NCI-H128 (cell line): ENCODE results near the gene MRPL12.
"Not testable (repeated sequence)": the region's sequence is repeated elsewhere in the genome, so short reads cannot be mapped to it uniquely, and the experiment has no call there.

Source experiments
- DNase-seq: peaks from one replicate; lab custom pipeline; 2025; ENCODE audit not compliant: unreplicated experiment; lab: John Stamatoyannopoulos, UW

The MRPL12 gene

DNA sequence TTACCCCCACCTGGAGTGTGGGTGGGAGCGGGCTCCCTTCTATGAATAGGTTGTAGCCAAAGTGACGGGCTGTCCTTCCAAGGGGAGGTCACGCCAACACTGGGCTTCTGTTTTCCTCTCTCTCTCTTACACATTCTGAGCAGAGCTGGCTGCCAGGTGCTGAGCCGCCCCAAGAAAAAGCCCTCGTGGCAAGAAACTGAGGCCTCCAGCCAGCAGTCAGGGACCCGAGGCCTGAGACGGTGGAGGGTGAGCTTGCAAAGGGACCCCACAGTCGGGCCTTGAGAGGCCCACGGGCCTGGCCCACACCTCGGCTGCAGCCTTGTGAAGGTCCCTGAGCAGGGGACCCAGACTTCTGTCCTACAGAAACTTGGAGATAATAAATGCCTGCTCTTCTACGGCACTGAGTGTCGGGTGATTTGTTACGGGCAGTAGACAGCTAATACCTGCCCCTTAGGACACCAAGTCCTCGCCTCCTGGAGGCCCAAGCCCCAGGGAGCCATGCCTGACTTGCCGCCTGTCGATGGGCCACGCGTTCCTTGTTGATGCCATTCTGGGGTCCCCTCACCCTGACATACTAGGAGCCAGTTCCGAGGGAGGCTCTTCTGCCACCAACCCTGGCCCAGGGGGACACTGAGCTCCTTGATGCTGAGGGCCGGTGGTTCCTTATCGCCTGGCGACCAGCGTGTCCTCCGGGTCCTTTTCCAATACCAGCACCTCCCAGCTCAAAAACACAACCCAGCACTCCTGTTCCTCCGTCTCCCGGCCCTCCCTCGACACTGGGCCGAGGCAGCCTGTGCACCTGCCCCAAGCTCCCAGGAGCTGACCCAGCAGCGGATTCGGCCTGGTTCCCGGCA lies 35.0 kb downstream of the MRPL12 start:
- no peak for DNase-seq

DNA sequence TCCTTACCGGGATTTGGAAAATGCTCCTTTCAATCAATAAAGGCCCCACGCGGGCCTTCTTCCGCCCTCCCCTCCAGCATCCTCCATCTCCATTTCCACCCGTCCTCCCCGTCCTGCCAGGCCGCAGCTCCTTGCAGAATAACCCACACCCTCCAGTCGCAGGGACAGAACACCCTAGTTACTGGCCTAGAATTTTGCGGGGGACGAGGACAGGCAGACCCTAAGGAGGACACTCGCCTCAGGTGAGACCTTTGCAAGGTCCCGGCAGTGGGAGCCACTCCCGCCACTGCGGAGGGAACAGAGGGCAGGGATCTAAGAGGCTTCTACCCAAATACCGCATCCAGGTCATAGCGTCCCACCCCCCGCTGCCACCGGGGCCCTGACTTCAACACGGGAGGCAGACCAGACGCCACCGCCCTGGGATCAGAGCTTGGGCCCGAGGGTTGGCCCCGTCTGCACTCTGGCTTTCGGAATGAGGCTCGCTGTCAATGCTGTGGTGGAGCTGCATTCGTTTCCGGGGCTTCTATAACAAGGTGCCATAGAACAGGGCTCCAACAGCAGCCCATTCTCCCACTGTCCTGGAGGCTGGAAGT lies 35.7 kb downstream of the MRPL12 start:
- no peak for DNase-seq

DNA sequence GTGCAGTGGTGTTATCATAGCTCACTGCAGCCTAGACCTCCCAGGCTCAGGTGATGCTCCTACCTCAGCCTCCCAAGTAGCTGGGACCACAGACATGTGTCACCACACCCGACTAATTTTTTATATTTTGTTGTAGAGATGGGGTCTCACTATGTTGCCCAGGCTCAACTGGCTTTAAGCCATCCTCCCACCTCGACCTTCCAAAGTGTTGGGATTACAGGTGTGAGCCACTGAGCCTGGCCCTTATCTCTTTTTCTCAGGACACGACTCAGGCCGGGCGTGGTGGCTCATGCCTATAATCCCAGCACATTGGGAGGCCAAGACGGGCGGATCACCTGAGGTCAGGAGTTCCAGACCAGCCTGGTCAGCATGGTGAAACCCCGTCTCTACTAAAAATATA lies 36.4 kb downstream of the MRPL12 start:
- not testable (repeated sequence) for DNase-seq

DNA sequence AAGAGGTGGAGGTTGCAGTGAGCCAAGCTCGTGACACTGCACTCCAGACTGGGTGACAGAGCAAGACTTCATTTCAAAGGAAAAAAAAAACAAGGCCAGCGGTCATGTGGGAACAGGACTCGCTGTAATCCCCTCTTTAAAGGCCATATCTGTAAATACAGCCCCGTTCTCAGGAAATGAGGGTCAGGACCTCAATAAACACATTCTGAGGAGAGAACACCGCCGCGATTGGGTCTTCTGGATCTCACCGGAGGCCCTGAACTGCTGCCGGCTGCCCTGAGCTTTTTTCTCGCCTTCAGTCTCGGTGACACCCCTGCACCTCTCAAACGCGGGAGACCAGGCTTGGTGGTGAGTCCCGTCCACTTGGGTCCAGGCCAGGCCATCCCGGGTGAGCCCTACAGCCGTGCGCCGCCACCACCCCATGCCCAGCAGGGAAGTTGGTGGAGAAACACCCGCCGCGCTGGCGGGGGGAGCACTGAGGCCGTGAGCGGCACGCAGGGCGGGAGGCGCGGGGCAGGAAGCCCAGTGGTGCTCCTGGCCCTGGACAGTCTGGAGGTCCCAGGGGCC lies 37.3 kb downstream of the MRPL12 start:
- DNase-seq = no peak

DNA sequence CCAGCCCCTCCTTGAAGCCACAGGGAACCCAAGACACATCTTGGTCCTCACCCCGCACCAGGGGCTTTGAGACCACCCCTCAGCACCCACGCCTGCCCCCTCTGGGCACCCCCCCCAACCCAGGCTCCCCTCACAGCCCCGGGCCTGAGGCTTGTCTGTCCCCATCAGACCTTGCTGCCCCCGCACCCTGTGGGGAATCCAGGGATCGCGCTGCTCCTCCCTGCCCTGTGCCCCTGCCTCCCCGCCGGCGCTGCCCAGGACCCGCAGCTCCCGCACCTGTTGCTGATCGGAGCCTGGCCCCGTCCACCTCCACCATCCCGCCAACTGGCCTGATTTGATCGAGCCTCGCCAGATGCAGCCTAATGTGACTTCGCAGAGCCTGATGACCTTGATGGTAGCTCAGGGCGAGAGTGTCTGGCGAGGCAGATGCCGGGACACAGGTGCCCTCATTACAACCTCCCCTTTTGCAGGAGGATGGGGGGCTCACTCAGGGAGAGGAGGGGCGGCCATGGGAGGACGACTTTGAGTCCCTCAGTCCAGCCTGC lies 38.0 kb downstream of the MRPL12 start:
- DNase-seq = no peak

DNA sequence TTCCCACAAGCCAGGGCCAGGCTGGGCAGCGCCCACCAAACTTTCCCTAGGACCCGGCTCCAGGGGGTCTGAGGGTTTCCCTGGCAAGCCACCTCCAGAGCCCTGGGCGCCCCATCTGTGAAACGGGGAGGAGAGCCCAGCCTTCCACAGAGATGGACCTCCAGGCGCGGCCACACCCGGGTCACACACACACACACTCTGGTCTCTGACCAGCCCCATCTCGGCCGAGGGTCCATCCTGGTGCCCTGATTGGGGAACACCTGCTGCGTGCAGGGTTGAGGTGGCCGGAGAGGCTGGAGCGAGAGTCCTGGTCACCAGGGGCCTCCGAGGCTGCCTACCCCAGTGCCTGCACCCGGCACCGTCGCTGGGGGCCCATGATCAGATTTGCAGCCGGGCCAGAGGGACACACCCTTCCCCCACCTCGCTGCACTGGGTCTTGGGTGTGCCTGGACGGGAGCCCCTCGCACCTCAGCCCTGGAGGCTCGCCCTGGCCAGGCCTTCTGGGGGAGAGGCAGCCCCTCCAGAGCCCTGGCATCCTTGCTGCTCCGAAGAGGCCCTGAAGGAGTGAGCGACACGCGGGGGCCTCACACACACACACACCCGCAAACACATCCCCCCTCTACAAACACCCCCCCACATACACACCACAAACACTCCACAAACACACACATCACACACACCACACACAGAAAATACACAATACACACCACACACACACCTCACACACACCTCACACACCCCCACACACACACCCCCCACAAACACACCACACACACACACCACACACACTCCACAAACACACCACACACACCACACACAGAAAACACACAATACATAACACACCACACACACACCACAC lies 38.7 kb downstream of the MRPL12 start:
- no peak for DNase-seq
